HepG2 (cell line): ENCODE measurements around the gene DNAJB11. TPM values are rescaled to one million over a fixed set of nuclear protein-coding genes. Genes with fewer than 3 reads are reported as not detected.
"Not testable (repeated sequence)": the region's sequence is repeated elsewhere in the genome, so short reads cannot be mapped to it uniquely, and the experiment has no call there.

ENCODE experiments used
- ATAC-seq: fragments of 200-7000 bp; cut with Tn5 transposase; 3 replicates; pipeline ENCODE4 v1.9.1; 2020; ENCODE audit warnings: mild to moderate bottlenecking, moderate library complexity
- BruUV-seq: library from RNA; stranded (reverse); fragments of 400-500 nt; replicated peaks from 2 replicates; lab custom pipeline; 2021; lab: Mats Ljungman, UMichigan
- CTCF ChIA-PET: fragments of 300-600 bp; formaldehyde crosslinking; extraction: SDS; loops from one replicate; lab custom pipeline; 2021; ENCODE audit warnings: low total read pairs, inconsistent platforms, low intra/inter-chr PET ratio; lab: Yijun Ruan, JAX
- POLR2A ChIA-PET: fragments of 350-600 bp; sonication (Branson Sonifier 250); formaldehyde crosslinking; loops from one replicate; lab custom pipeline; 2020; ENCODE audit warnings: antibody characterized with exemption, inconsistent platforms; lab: Yijun Ruan, JAX
- DNase-seq: peaks from one replicate; pipeline ENCODE4 v3.0.0-alpha.2; 2015; ENCODE audit warnings: low spot score
- FAIRE-seq: peaks from 3 replicates; lab custom pipeline; 2011; peaks lifted over from hg19 to GRCh38; lab: Jason Lieb, UNC
- H2AFZ ChIP-seq: one replicate; pipeline ENCODE4 v1.6.1; 2011; ENCODE audit warnings: low read length, inconsistent platforms
- H3K27ac ChIP-seq: fragments of 300-600 bp; 3 replicates; pipeline ENCODE4 v1.8.0; 2011; ENCODE audit warnings: mixed run types, mild to moderate bottlenecking, mixed read lengths, low read length, inconsistent platforms; ENCODE audit not compliant: insufficient read depth; ENCODE audit errors: extremely low read length
- H3K27me3 ChIP-seq, 2 experiments: fragments of 200-600 bp in 1 of 2; 2 replicates in 1 of 2; 3 replicates in 1 of 2; pipeline versions ENCODE4 v1.6.0 to v1.8.0; 2011; ENCODE audit warnings: low read length in 2 of 2, mild to moderate bottlenecking in 2 of 2, moderate library complexity in 2 of 2, inconsistent platforms in 1 of 2; ENCODE audit not compliant: insufficient read depth in 2 of 2, control insufficient read depth in 1 of 2
- H3K36me3 ChIP-seq, 2 experiments: fragments of 200-600 bp in 1 of 2; replicated peaks in 1 of 2; 2 replicates in 1 of 2; 3 replicates in 1 of 2; pipeline versions ENCODE4 v1.5.1 to v1.8.0; 2011; ENCODE audit warnings: low read length in 2 of 2, inconsistent platforms in 1 of 2; ENCODE audit not compliant: insufficient read depth in 2 of 2, control insufficient read depth in 1 of 2
- H3K4me1 ChIP-seq: 2 replicates; pipeline ENCODE4 v1.5.1; 2012; ENCODE audit warnings: low read length, inconsistent platforms; ENCODE audit not compliant: insufficient read depth
- H3K4me2 ChIP-seq: 2 replicates; pipeline ENCODE4 v1.6.0; 2011; ENCODE audit warnings: low read depth, low read length, inconsistent platforms
- H3K4me3 ChIP-seq, 3 experiments: fragments of 200-600 bp in 1 of 3; sonication (generic), shearing (Covaris generic) in 1 of 3; replicated peaks in 1 of 3; 2 replicates each; pipeline ENCODE4 v1.5.1; 2011 to 2016; ENCODE audit warnings: low read length in 3 of 3, inconsistent platforms in 2 of 3, low read depth in 2 of 3, mild to moderate bottlenecking in 2 of 3, control low read depth in 1 of 3, mixed read lengths in 1 of 3; ENCODE audit not compliant: insufficient read depth in 1 of 3
- H3K79me2 ChIP-seq: one replicate; pipeline ENCODE4 v1.6.1; 2011; ENCODE audit warnings: low read length, inconsistent platforms; ENCODE audit not compliant: insufficient read depth
- H3K9ac ChIP-seq: 2 replicates; pipeline ENCODE4 v1.6.0; 2011; ENCODE audit warnings: mild to moderate bottlenecking, low read depth, low read length, inconsistent platforms; ENCODE audit not compliant: insufficient read depth
- H3K9me3 ChIP-seq: 2 replicates; pipeline ENCODE4 v1.5.1; 2012; ENCODE audit warnings: mild to moderate bottlenecking, low read length
- H4K20me1 ChIP-seq: 2 replicates; pipeline ENCODE4 v1.6.0; 2011; ENCODE audit warnings: inconsistent platforms, mild to moderate bottlenecking, low read length, moderate library complexity; ENCODE audit not compliant: insufficient read depth
- ATF7-NPFF ChIP-seq: sonication (generic); formaldehyde crosslinking; IDR thresholded peaks from 2 replicates; pipeline ENCODE4 v1.8.1; 2023; ENCODE audit warnings: mild to moderate bottlenecking, low read depth, missing genetic modification reagents, moderate library complexity
- SALL2 ChIP-seq: sonication (generic); formaldehyde crosslinking; IDR thresholded peaks from 2 replicates; pipeline ENCODE4 v1.8.1; 2023; ENCODE audit warnings: mild to moderate bottlenecking, missing genetic modification reagents, inconsistent platforms
- ZBTB42 ChIP-seq: sonication (generic); formaldehyde crosslinking; IDR thresholded peaks from 2 replicates; pipeline ENCODE4 v1.5.0; 2020; ENCODE audit warnings: mild to moderate bottlenecking, missing genetic modification reagents
- WGBS: methylation state at CpG from one replicate; pipeline ENCODE4 v1.1.6; 2017; ENCODE audit warnings: low lambda C conversion rate; 5-methylcytosine and 5-hydroxymethylcytosine counted together
- in situ Hi-C: cut with HindIII; loops from 2 replicates; pipeline ENCODE4 v1.10.0; 2017; ENCODE audit warnings: low pct_unique_long_range_greater_than_20kb; ENCODE audit not compliant: extremely low pct_ligation_motif_present
- intact Hi-C: fragments of 100-400 bp; cut with micrococcal nuclease; formaldehyde crosslinking; loops from one replicate; pipeline ENCODE4 v1.10.0; 2022; ENCODE audit not compliant: unreplicated experiment
- polyA plus RNA-seq, 8 experiments: library from polyadenylated mRNA; depleted of rRNA in 3 of 8; stranded (reverse) in 7 of 8; unstranded in 1 of 8; fragments of >200 nt; fragmentation: Illumina TruSeq in 4 of 8; extraction: Trizol in 4 of 8; gene quantifications; 2 replicates each; pipeline versions ENCODE4 v1.2.1 to v1.2.3, GENCODE V29; 2011 to 2016; ENCODE audit warnings: low read depth in 4 of 8, missing spikeins in 1 of 8, mixed read lengths in 1 of 8; ENCODE audit not compliant: insufficient read depth in 1 of 8
- total RNA-seq, 5 experiments: library from RNA; depleted of rRNA; stranded (reverse); fragments of >200 nt; fragmentation: Illumina TruSeq; extraction: Trizol; gene quantifications; 2 replicates each; pipeline ENCODE4 v1.2.3, GENCODE V29; 2016; ENCODE audit warnings: low read depth in 1 of 5

The DNAJB11 gene
- total and polyA plus RNA-seq, 2 of the 13 experiments (the other 11 are each of a cell fraction or from before 2014, with no cell fraction given), result 41.0 to 132 TPM

GRCh38 chr3:186567072-186567921 lies 3.2 kb upstream of the DNAJB11 start, which contains the start of gene TBCCD1 (continued):
- peak; percentile 88 for TF ChIP-seq SALL2 (CRISPR knock-in tag)

DNA sequence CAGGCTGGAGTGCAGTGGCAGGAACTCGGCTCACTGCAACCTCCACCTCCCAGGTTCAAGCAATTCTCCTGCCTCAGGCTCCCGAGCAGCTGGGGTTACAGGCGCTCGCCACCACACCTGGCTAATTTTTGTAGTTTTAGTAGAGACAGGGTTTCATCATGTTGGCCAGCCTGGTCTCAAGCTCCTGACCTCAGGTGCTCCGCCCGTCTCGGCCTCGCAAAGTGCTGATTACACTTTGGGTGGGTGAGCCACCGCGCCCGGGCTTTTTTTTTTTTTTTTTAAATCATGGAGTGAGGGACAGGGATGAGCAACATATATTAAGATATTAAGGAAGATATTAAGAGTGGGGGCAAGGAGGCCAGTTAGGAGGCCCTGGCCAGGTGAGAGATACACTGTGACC lies 1.2 kb upstream of the DNAJB11 start:
- in situ Hi-C loops, H3K27me3 ChIP-seq, ATAC-seq, BruUV-seq, H2AFZ ChIP-seq, DNase-seq, FAIRE-seq, H4K20me1 ChIP-seq, intact Hi-C loops, CTCF ChIA-PET, H3K9me3 ChIP-seq: not testable (repeated sequence)
- under 1% methylated on average over 11 of the region's 11 CpGs for WGBS
- H3K4me3 ChIP-seq, result peak overlapping the region; percentile 81 to 100 (median 88)
- peak overlapping the region; percentile 80 for H3K9ac ChIP-seq
- peak overlapping the region; percentile 79 for H3K27ac ChIP-seq
- peaks cover 62% of the 10 kb centered on the region for H3K4me1 ChIP-seq
- peaks cover 54% of the 10 kb centered on the region for H3K79me2 ChIP-seq
- H3K36me3 ChIP-seq, result peaks cover 1 to 19% of the 10 kb centered on the region in 2 experiments
- POLR2A ChIA-PET, result interaction anchor here (0.6 to 6.5 kb wide), 5 partner anchors 10 to 229 kb away, joined by 3 to 111 read pairs (median 5); partner anchors contain the start of gene AHSG
- peak overlapping the region; percentile 95 for H3K4me2 ChIP-seq

DNA sequence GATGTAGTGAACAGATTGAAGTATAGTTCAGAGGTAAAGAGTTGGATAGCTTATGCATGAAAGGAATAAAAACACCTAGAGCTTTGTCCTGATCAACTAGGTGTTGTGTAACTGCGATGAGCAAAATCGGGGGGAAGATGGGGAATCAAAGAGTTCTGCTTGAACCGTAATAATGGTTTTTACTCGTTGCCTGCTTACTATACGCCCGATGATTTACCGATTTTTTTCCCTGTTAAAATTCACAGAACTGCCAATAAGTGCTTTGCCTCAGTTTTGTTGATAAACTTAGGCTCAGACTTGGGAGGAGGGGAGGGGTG lies 783 bp upstream of the DNAJB11 start:
- Histone ChIP-seq H3K4me3 (peak overlapping the region; percentile 81 to 100 (median 88)), H3K27ac (peak overlapping the region; percentile 79), H3K36me3 (peaks cover 1 to 22% of the 10 kb centered on the region in 2 experiments), H3K4me2 (peak overlapping the region; percentile 95), H3K27me3 (no peaks in the 10 kb centered on the region; a peak in 1 of 5 replicates), H4K20me1 (no peaks in the 10 kb centered on the region), H2AFZ (no peak overlapping the region), H3K9ac (peak overlapping the region; percentile 80), H3K4me1 (peaks cover 62% of the 10 kb centered on the region), H3K79me2 (peaks cover 51% of the 10 kb centered on the region), H3K9me3 (no peaks in the 10 kb centered on the region)
- ChIA-PET CTCF (no interaction called here), POLR2A (interaction anchor here (0.6 to 6.5 kb wide), 22 partner anchors 10 to 632 kb away, joined by 3 to 111 read pairs (median 4); partner anchors contain the start of genes AHSG, EIF4A2, ETV5 and TRA2B)
- intact Hi-C loops, result loop anchor here (2.0 kb wide), 1 partner anchor 43 kb away; the partner anchor contains the start of gene AHSG
- WGBS, result under 1% methylated on average over 7 of the region's 7 CpGs
- DNase-seq (no peak), ATAC-seq (no peak), FAIRE-seq (no peak)
- TSS peak; percentile 91 for BruUV-seq
- 0 out of 2 replicates have a peak, but pooled peaks have one; percentile 2 for TF ChIP-seq ATF7-NPFF
- TF ChIP-seq ZBTB42, result no peak
- in situ Hi-C loops, result no loop called here
